NCI-H2196 treated with DMSO at 0.1 percent for 48 hours (cell line): ENCODE measurements around the gene NCK2.
"Not testable (repeated sequence)": the region's sequence is repeated elsewhere in the genome, so short reads cannot be mapped to it uniquely, and the experiment has no call there.

Experiments
- DNase-seq: peaks from one replicate; lab custom pipeline; 2025; ENCODE audit not compliant: unreplicated experiment; lab: John Stamatoyannopoulos, UW

The NCK2 gene

GRCh38 chr2:105883911-105884694 is 139.4 kb downstream of the NCK2 start:
- DNase-seq = no peak

- no peak for DNase-seq
Measured at GRCh38 chr2:105885456-105885855, 140.7 kb downstream of the NCK2 start.

GRCh38 chr2:105886029-105886454 is 141.3 kb downstream of the NCK2 start:
- no peak for DNase-seq

- DNase-seq = no peak
Measured at GRCh38 chr2:105886687-105887086, 142.0 kb downstream of the NCK2 start.

GRCh38 chr2:105887256-105887655 is 142.5 kb downstream of the NCK2 start:
- no peak for DNase-seq

- DNase-seq = no peak
Measured at GRCh38 chr2:105888625-105889024, 143.9 kb downstream of the NCK2 start.

- no peak for DNase-seq
Measured at GRCh38 chr2:105889046-105889445, 144.3 kb downstream of the NCK2 start.

- no peak for DNase-seq
Measured at GRCh38 chr2:105890111-105890510, 145.4 kb downstream of the NCK2 start.

- no peak for DNase-seq
Measured at GRCh38 chr2:105890856-105891255, 146.1 kb downstream of the NCK2 start.

- no peak for DNase-seq
Measured at GRCh38 chr2:105893011-105893995, 148.6 kb downstream of the NCK2 start.

GRCh38 chr2:105894327-105894944 is 149.7 kb downstream of the NCK2 start:
- DNase-seq = no peak

GRCh38 chr2:105895990-105896764 is 151.5 kb downstream of the NCK2 start:
- DNase-seq = no peak

- no peak for DNase-seq
Measured at GRCh38 chr2:105896765-105897163, 152.1 kb downstream of the NCK2 start.

- DNase-seq = not testable (repeated sequence)
Measured at GRCh38 chr2:105897694-105898093, 153.0 kb downstream of the NCK2 start.

- DNase-seq = no peak
Measured at GRCh38 chr2:105903051-105903674, 158.5 kb downstream of the NCK2 start.

- no peak for DNase-seq
Measured at GRCh38 chr2:105904938-105905337, 160.2 kb downstream of the NCK2 start.

GRCh38 chr2:105906481-105906880 is 161.8 kb downstream of the NCK2 start:
- no peak for DNase-seq

GRCh38 chr2:105907184-105907583 is 162.5 kb downstream of the NCK2 start:
- DNase-seq = no peak

- no peak for DNase-seq
Measured at GRCh38 chr2:105909215-105909614, 164.5 kb downstream of the NCK2 start.
